C4-2B (cell line): Measurements from ENCODE around the gene ELF1.

ENCODE experiments used
- ZFX ChIP-seq: fragments of 450-650 bp; IDR thresholded peaks from 2 replicates; pipeline ENCODE4 v1.6.1; 2017
- TF ChIP-seq, protein P1 (sequence below): fragments of 450-650 bp; conservative IDR thresholded peaks from 2 replicates; pipeline ENCODE4 v1.5.1; 2017; ENCODE audit warnings: mild to moderate bottlenecking

DNA sequence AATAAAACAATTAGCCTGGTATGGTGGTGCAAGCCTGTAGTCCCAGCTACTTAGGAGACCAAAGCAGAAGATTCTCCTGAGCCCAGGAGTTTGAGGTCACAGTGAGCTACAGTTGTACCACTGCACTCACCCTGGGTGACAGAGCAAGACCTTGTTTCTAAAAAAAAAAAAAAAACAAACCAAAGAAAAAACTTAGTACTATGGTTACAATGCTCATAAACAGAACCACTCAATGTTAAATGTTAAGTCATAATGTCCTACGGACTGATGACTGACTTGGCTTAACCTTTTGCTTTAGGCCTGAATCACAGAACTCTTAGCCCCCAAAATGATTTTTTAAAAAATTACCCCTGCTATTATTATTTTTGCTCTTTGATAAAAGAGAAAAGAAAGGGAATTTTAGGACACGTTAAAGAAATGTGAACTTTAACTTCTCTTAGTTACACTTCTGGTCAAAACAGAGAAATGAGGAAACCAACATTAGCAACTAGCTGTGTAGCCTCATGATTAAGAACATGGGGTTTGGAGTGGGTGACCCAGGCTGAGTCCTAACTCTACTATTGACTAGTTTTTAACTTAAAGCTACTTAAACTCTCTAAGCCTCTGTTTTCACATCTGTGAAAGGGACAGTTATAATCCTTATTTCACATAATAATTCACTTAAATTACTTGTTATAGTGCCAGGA lies 13.7 kb upstream of the ELF1 start:
- TF ChIP-seq, protein P1, sequence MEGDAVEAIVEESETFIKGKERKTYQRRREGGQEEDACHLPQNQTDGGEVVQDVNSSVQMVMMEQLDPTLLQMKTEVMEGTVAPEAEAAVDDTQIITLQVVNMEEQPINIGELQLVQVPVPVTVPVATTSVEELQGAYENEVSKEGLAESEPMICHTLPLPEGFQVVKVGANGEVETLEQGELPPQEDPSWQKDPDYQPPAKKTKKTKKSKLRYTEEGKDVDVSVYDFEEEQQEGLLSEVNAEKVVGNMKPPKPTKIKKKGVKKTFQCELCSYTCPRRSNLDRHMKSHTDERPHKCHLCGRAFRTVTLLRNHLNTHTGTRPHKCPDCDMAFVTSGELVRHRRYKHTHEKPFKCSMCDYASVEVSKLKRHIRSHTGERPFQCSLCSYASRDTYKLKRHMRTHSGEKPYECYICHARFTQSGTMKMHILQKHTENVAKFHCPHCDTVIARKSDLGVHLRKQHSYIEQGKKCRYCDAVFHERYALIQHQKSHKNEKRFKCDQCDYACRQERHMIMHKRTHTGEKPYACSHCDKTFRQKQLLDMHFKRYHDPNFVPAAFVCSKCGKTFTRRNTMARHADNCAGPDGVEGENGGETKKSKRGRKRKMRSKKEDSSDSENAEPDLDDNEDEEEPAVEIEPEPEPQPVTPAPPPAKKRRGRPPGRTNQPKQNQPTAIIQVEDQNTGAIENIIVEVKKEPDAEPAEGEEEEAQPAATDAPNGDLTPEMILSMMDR, result no peak
- TF ChIP-seq ZFX, result no peak
